HG03066 (cell line): Measurements from ENCODE around the gene TCF7L1.
"Not testable (repeated sequence)": the region's sequence is repeated elsewhere in the genome, so short reads cannot be mapped to it uniquely, and the experiment has no call there.

Source experiments
- ATAC-seq: cut with Tn5 transposase; IDR thresholded peaks from one replicate; pipeline ENCODE4 v1.9.1; 2021; ENCODE audit warnings: low read depth; ENCODE audit not compliant: unreplicated experiment

Gene TCF7L1, protein sequence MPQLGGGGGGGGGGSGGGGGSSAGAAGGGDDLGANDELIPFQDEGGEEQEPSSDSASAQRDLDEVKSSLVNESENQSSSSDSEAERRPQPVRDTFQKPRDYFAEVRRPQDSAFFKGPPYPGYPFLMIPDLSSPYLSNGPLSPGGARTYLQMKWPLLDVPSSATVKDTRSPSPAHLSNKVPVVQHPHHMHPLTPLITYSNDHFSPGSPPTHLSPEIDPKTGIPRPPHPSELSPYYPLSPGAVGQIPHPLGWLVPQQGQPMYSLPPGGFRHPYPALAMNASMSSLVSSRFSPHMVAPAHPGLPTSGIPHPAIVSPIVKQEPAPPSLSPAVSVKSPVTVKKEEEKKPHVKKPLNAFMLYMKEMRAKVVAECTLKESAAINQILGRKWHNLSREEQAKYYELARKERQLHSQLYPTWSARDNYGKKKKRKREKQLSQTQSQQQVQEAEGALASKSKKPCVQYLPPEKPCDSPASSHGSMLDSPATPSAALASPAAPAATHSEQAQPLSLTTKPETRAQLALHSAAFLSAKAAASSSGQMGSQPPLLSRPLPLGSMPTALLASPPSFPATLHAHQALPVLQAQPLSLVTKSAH

DNA sequence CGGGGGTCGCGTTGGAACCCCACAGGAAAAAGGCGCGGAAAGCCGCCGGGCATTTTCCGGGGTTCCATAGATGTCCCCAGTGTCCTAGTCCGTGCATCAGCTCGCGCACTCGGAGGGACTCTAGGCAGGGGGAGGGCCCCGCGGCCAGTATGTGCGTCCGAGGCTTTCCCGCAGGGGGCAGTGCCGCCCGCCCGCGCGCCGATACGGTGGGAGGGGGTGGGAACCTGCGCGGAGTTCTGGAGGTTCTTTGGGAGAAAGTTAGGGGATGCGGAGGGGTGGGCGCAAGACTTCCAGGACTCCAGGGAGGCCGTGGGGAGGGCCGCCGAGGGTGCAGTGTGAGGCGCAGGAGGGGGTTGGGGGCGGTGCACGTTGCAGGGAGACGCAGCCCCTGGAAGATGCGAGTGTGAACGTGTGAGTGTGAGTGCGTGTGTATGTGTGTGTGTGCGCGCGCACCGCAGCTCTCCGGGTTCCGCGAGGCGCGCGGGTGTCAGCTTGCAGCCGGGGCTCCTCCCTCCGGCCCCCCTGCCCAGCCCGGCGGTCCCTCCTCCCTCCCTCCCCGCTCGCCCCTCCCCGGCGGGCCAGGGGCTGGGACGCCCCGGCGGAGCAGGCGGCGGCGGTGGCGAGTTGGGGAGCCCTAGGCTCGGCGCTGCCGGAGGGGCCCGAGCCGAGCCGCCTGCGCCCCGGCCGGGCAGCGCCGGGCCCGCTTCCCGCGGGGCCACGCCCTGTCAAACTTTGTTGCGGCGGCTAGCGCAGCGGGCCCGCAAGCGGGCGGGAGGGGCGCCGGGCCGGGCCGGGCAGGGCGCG is at the start of gene TCF7L1:
Gene TCF7L1, plus strand, starts transcription at position 559 of the 804 bp plus-strand sequence. CDS start 293 bp downstream, outside the sequence.
- ATAC-seq, result no peak

DNA sequence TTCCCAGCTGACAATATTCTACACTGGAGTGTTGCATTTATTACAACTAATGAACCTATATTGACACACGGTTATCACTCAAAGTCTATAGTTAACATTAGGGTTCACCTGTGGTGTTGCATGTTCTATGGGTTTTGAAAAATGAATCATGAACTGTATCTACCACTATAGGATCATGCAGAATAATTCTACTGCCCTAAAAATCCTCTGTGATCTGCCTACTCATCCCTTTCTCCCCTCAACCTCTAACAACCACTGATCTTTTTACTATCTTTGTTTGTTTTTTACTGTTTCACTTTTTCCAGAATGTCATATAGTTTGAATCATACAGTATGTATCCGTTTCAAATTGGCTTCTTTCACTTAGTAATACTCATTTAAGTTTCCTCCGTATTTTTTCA is 47.6 kb upstream of the TCF7L1 start:
- ATAC-seq, result no peak

DNA sequence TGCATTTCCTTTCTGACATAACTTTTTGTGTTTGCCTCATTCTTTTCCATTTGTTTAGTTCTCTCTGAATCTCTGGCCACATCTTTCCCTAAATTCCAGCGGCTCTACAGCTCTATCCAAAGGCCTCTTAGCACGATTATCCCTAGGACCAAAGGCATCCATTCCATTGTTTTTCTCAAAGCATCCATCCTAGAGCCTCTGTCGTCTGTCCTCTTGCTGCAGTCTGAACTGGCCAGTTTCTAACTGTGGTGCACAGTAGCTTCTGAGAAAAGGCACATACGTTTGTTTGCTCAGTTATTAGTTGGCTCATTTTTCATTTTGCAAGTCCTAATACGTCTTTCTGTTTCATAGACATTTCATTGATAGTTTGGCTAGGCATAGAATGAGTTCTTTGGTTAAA is 45.7 kb upstream of the TCF7L1 start:
- ATAC-seq, result no peak

DNA sequence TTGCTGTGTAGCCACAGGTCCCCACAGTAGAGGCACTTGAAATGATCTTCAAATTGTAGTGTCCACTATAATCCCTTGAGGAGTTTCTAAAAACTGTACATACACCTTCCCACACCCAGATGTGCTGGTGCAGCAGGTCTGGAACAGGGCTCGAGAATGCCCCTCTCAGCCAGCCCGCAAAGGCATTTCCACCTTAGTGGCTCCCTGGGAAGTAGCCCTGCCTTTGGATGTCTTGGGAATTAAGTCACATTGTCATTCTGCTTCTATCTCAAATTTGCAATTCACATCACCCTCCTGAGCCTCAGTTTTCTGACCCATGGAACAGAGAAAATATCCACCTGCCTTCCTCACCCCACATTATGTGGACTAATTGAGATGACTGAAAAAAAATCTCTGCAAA is 44.3 kb upstream of the TCF7L1 start:
- ATAC-seq, result no peak

DNA sequence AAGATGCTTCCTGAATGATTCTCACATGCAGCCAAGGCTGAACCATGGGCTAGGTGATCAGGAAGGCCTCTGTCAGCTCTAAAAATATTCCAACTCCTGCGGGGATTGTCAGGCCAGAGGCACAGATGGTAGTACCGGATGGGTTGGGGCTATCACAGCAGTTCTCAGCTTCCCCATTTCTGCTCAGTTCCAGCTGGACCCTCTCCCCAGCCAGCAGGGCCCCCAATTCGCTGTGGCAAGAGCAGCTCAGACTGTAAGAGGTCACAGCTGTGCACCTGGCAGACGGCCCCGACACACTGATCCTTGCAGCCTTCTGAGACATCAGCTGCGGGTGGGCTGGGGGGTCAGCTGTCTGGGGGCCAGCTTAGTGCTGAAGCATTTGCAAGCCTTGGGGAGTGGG is 43.6 kb upstream of the TCF7L1 start:
- ATAC-seq, result no peak

DNA sequence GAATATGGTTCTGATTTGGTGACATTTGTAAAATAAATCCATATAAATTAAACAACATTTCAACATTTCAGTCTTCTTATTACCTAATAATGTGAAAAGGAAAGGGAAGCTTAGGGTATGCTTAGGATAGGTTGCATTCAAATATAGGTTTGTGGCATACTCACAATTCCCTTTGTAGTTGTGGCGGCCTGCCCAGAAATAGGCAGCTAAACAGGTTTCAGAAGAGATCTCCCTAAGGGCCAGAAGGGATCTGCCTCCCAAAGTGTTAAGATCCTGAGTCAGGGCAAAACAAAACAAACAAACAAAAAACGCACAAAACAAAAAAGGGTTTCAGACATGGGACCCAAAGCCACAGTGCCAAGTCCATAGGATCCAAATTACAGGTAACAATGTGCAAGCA is 41.4 kb upstream of the TCF7L1 start:
- no peak for ATAC-seq

DNA sequence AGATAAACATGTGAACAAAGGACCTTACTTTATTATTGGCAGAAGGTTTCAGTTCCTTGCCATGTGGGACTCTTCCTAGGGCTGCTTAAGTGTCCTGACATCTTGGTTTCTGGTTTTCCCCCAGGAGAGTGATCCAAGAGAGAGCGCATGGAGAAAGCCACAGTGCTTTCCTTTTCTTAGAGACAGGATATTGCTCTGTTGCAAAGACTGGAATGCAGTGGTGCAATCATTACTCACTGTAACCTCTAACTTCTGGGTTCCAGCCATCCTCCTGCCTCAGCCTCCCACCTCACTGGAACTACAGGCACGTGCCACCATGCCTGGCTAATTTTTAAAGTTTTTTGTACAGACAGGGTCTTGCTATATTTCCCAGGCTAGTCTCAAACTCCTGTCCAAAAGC is 38.1 kb upstream of the TCF7L1 start:
- no peak for ATAC-seq

DNA sequence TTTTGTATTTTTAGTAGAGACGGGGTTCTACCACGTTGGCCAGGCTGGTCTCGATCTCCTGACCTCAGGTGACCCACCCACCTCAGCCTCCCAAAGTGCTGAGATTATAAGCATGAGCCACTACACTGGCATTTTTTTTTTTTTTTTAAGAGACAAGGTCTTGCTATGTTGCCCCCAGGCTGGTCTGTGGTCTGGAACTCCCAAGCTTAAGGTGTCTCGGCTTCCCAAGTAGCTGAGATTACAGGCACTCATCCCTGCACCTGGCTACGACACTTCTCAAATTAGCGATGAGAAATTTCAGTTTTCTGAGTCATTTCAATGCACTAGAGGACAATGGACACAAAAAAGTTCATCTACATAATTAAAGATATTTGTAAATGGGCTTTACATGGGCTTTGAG is 36.6 kb upstream of the TCF7L1 start:
- ATAC-seq, result no peak

DNA sequence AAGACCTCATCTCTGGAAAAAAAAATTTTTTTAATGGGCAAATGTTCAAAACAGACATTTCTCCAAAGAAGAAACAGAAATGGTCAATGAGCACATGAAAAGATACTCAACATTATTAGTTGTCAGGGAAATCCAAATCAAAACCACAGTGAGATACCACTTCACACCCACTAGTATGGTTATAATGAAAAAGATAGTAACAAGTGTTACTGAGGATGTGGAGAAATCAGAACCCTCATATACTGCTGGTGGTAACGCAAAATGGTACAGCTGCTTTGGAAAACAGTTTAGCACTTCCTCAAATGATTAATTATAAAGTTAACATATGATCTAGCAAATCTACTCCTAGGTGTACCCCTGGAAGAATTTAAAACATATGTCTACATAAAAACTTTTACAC is 29.0 kb upstream of the TCF7L1 start:
- no peak for ATAC-seq

DNA sequence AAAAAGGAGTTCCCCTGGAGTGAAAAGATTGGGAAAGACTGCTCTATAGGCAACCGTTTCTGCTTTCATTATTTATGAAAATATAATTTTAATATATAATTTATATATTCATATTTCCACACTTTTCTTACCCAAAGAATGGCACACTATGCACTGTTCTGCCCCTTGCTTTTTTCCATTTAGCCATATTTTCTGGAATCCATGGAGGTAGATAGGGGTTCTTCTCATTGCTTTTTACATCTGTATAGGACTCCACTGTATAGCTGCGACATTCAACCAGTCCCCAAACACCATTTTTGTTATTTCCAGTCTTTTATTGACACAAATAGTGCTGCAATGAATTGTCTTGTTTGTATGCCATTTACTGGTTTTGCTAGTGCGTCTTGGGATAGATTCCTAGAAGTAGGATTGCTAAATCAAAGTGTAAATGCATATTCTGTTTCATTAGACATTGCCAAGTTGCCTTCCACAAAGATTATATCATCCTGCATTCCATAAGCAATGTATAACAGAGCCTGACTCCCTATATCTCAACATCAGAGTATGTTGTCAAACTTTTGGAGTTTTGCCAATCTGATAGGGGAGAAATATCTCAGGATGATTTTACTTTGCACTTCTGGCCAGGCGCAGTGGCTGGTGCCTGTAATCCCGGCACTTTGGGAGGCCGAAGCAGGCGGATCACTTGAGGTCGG is 26.6 kb upstream of the TCF7L1 start:
- ATAC-seq, result no peak

DNA sequence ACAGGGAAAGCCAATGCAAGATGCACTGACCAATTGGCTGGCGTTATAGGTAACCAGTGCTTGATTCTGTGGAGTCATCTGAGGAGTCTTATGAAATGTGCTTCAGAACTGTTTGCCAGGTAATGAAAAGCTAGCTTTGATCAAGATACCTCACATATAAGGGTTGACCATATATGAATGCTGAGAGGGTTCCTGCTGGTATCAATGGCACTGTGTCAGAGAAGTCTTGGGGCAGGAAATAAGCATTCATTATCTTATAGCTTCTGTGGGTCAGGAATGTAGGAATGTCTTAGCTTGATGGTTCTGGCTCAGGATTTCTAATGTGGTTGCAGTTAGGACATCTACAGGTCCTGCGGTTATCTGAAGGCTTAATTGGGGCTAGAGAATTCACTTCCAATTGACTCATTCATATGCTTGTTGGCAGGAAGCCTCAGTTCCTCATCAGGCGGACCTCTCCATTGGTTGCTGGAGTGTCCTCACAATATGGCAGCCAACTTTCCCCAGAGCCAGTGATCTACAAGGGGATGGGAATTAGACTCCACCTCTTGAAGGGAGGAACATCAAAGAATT is 22.1 kb upstream of the TCF7L1 start:
- no peak for ATAC-seq

DNA sequence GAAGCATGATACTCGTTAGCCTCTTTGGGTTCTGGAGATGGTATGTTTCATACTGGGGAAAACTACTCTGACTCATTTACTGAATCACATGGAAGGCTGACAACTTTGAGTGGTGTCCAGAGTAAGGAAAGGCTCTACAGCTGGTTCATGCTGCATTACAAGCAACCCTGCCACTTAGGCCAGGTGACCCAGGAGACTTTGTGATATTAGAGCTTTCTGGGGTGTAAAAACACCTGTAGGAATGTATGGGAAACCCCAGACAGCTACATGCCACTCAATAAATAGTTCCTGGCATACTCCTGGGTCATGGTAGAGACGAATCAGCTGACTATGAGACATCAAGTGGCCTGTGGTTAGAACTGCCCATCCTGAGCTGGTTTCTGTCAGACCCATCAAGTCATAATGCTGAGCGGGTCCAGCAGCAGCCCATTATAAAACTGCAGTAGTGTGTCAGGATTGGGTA is 21.3 kb upstream of the TCF7L1 start:
- ATAC-seq, result no peak

DNA sequence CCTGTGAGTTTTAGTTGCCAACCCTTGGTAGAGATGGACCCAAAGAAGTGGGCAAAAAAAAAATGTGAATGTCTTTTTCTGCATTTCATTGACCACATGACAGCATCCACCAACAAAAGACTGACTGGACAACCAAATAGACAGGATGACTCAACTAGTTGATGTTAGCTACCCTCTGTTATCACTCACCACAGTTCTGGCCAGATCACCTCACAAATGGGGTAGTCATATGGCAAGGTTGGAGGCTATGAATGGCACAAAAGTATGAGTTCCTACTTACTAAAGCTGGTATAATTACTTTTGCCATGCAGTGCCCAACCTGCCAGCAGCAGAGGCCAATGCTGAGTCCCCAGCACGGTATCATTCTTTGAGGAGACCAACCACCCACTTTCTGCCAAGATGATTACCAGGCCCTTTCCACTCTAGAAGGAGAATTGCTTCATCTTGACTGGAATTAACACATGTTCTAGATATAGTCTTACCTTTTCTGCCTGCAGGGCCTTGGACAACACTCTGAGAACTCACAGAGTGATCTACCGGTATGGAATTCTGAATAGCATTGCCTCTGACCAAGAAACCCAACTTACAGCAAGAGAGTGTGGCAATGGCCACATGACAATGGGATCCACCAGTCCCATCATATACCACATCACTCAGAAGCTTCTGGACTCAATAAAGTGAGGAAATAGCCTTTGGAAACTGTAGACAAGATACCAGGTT is 20.1 kb upstream of the TCF7L1 start:
- ATAC-seq, result no peak

DNA sequence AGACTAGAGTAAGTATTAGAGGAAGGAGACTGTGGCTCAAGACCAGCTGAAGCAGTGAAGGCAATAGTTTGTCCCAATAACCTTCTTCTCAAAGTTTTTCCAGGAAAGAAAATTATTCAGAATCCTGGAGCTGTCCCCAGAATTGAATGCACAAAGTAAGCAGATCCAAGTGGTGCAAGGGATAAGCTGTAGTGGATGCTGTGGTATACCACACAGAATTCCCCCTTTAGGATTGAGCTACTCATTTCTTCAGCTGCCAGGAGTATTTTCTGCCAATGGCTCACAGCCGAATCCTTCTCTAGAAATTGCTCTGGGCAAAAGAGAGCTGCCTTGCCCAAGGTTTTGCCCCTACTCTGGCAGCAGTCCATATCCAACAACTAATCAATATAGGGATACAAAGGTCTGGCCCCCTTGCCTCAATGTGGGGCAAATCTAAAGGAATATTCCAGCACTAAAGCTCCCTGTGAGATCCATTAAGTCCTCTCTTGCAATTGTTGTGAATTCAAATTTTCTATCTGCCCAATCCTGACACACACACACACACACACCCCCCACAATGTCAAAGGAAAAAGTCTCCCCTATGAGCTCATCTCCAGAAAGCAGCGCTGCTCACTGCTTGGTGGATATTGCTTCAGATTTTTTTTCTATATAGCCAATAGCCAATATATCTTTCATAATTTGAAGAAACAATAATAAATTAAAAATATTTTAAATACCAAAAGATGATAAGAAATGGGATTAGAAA is 18.4 kb upstream of the TCF7L1 start:
- no peak for ATAC-seq

DNA sequence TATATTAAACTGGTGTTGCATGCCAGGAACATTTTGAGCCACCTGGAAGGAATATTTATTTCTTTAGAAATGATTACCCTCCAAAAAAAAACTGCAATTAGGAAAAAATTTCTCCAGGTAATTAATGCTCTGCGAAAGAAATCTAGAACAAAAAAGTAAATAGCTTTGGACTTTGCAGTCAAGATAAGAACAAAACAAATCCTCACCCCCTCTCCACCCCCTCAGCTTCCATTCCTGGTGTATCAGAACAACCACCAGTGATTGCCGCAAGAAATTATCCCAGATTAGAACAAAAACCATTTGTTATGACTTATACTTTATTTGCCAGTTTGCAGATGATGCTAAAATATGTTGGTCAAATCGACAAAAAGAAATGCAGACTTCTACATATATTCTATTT is 17.0 kb upstream of the TCF7L1 start:
- no peak for ATAC-seq

DNA sequence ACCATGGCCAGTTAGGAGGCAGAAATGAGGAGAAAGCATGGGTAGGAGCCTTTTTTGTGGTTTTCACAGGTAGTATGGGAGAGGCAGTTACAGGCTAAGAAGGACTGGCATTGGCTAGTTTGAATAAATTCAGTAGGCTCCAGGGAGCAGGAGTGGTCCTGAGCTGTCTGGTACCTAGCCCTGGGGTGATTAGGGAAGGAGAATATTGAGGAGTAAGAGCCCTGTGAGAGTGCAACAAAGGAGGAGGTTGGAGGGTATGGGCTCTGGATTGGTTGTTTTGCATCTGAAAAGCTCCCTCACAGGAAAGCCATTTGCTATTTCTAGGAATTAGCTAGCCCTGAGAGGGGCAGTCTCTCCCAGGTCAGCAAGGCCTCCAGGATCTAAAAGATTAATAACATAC is 13.3 kb upstream of the TCF7L1 start:
- no peak for ATAC-seq

DNA sequence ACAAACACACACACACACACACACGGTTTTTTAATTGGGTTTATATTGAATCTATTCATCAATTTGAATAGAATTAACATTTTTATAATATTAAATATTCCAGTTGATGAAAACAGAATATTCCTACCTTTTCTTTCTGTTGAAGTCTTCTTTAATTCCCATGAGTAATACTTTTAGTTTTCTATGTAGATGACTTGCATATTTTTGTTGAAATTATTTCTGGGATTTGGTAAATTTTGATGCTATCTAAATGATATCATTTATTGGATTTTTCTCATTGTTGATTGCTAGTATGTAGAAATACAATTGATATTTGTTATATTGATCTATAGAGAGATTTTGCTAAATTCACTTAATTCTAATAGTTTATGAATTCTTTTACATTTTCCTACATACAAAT is 12.8 kb upstream of the TCF7L1 start:
- ATAC-seq, result no peak

DNA sequence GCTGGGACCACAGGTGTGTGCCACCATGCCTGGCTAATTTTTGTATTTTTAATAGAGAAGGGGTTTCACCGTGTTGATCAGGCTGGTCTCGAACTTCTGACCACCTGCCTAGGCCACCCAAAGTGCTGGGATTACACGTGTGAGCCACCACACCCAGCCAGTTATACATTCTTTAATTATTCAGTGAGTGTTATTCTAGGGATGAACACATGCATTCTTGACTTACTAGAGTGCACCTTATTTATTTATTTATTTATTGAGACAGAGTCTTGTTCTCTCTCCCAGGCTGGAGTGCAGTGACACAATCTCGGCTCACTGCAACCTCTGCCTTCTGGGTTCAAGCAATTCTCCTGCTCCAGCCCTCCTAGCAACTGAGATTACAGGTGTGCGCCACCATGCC is 6.7 kb upstream of the TCF7L1 start:
- not testable (repeated sequence) for ATAC-seq

DNA sequence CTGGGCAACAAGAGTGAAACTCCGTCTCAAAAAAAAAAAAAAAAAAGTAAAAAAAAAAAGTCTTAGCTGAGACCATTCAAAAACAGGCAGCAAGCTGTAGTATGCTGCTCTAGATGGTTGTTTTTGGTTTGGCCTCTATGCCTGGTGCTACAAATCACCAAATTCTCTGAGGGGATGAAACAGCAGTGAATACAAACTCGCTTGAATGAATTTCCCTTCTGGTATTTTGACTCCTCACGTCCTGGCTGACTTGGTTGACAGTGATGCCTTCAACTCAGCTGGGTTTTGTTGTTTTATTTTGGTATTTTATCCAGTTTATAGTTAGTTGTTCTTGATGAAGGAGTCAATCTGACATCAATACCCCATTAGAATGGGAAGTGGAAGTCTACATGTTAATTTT is 3.3 kb upstream of the TCF7L1 start:
- no peak for ATAC-seq
